Vagina (tissue), 2 donors: ENCODE results near the gene RAB40C. TPM values are rescaled to one million over a fixed set of nuclear protein-coding genes. Genes with fewer than 3 reads are reported as not detected.

ENCODE experiments used
- DNase-seq, 2 donors: peaks; one replicate each; pipeline ENCODE4 v3.0.0-alpha.2; 2017; ENCODE audit errors: extremely low spot score in 2 of 2
- H3K27ac ChIP-seq: fragments of 200-600 bp; sonication (generic); one replicate; pipeline ENCODE4 v1.5.1; 2019
- H3K27me3 ChIP-seq: fragments of 200-600 bp; sonication (generic); one replicate; pipeline ENCODE4 v1.5.1; 2019
- H3K36me3 ChIP-seq, 2 donors: fragments of 200-600 bp; sonication (generic); one replicate each; pipeline ENCODE4 v1.5.1; 2017 to 2019
- H3K4me1 ChIP-seq: fragments of 200-600 bp; sonication (generic); one replicate; pipeline ENCODE4 v1.5.1; 2019
- H3K4me3 ChIP-seq, 2 donors: fragments of 200-600 bp; sonication (generic); 1 replicate in 1 of 2; 2 replicates in 1 of 2; pipeline ENCODE4 v1.5.1; 2016 to 2019
- H3K9me3 ChIP-seq: fragments of 200-600 bp; sonication (generic); one replicate; pipeline ENCODE4 v1.5.1; 2019
- CTCF ChIP-seq, 3 experiments: fragments of 450-650 bp in 2 of 3; fragments of 200-600 bp in 1 of 3; sonication (generic) in 1 of 3; IDR thresholded peaks; one replicate each; pipeline ENCODE4 v1.5.1; 2017 to 2019; ENCODE audit warnings: antibody characterized with exemption in 3 of 3, mild to moderate bottlenecking in 2 of 3, moderate library complexity in 2 of 3
- POLR2A ChIP-seq, 2 donors: fragments of 450-650 bp; IDR thresholded peaks; one replicate each; pipeline ENCODE4 v1.6.1; 2017; ENCODE audit warnings: antibody characterized with exemption in 2 of 2, mild to moderate bottlenecking in 2 of 2, moderate library complexity in 2 of 2
- POLR2AphosphoS5 ChIP-seq, 2 donors: sonication (generic); formaldehyde crosslinking; IDR thresholded peaks; one replicate each; pipeline ENCODE4 v1.9.0; 2017; ENCODE audit warnings: antibody characterized with exemption in 2 of 2, mild to moderate bottlenecking in 2 of 2, low read depth in 1 of 2; ENCODE audit not compliant: insufficient read depth in 1 of 2
- intact Hi-C: fragments of 100-400 bp; cut with DNase I; formaldehyde crosslinking; loops from one replicate; pipeline ENCODE4 v1.15.1; 2023
- total RNA-seq: library from RNA; depleted of rRNA; stranded (reverse); fragments of >200 nt; gene quantifications from one replicate; pipeline ENCODE4 v1.2.3, GENCODE V29; 2016

Gene RAB40C
- total RNA-seq, 1 donor from 2014 or later = 41.3 TPM

GRCh38 chr16:556474-557173 lies 33.2 kb upstream of the RAB40C start:
- TF ChIP-seq CTCF (IDR thresholded peaks at IDR 0.05) (no peak), POLR2AphosphoS5 (IDR thresholded peaks at IDR 0.05; ENCODE audit: insufficient read depth in 1 of 2, low read depth in 1 of 2) (no peak), POLR2A (IDR thresholded peaks at IDR 0.05) (no peak)
- DNase-seq = no peak
- Histone ChIP-seq H3K4me3 (no peak overlapping the region), H3K9me3 (no peaks in the 10 kb centered on the region), H3K36me3 (peaks cover 0 to 21% of the 10 kb centered on the region in 2 donors), H3K27me3 (no peaks in the 10 kb centered on the region), H3K27ac (no peak overlapping the region), H3K4me1 (peaks cover 20% of the 10 kb centered on the region)
- intact Hi-C loops = no loop called here

DNA sequence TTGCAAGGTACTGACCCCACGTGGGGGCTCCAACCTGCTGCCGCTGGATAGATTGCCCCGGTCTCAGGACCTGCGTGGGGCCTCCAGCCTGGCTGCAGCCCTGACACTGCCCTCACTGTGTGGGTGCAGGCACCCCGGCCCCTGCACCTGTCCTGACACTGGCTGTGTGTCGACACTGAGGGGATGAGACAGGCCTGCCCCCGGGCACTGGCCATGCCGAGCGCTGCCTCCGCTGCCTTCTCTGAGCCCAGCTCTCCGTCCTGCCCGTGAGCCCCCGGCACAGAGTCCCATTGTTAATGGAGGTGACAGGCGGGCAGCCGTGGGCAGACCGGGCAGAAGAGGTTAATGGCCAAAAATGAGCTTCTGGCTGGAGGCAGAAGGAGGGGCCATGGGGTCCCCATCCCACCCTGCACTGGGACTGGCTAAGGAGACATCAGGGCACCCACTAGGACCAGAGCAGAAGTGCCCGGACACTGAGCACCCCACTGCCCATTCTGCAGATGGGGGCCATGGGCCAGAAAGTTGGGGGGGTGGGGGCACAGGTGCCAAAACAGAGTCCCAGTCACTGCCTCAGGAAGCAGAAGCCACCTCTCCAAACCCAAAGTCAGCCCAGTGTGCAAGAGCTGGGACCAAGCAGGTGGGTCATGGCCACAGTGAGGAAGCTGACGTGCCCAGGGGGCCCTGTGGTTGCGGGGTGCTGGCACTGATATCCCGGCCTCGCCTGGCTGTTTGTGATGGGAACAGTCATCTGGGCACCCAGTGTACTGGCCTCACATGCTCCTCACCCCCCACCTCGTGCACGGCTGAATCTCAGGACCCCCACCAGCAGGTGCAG lies 32.2 kb upstream of the RAB40C start:
- no peak for DNase-seq
- H3K27me3 ChIP-seq = no peaks in the 10 kb centered on the region
- no peaks in the 10 kb centered on the region for H3K9me3 ChIP-seq
- peaks cover 0 to 11% of the 10 kb centered on the region in 2 donors for H3K36me3 ChIP-seq
- no peak for TF ChIP-seq POLR2A (IDR thresholded peaks at IDR 0.05)
- TF ChIP-seq POLR2AphosphoS5 (IDR thresholded peaks at IDR 0.05; ENCODE audit: insufficient read depth in 1 of 2, low read depth in 1 of 2) = no peak
- no peak for TF ChIP-seq CTCF (IDR thresholded peaks at IDR 0.05)
- intact Hi-C loops = loop anchor here (2.0 kb wide), 1 partner anchor 515 kb away; the partner anchor contains the start of gene SSTR5
- H3K4me3 ChIP-seq = no peak overlapping the region
- no peak overlapping the region for H3K27ac ChIP-seq
- peaks cover 20% of the 10 kb centered on the region for H3K4me1 ChIP-seq

GRCh38 chr16:558298-559020 lies 31.4 kb upstream of the RAB40C start:
- DNase-seq = no peak
- H3K4me1 ChIP-seq = peaks cover 20% of the 10 kb centered on the region
- H3K27ac ChIP-seq = no peak overlapping the region
- no peak overlapping the region for H3K4me3 ChIP-seq
- TF ChIP-seq POLR2AphosphoS5 (IDR thresholded peaks at IDR 0.05; ENCODE audit: insufficient read depth in 1 of 2, low read depth in 1 of 2) (no peak), POLR2A (IDR thresholded peaks at IDR 0.05) (no peak), CTCF (IDR thresholded peaks at IDR 0.05) (no peak)
- peaks cover 0 to 5% of the 10 kb centered on the region in 2 donors for H3K36me3 ChIP-seq
- intact Hi-C loops = loop anchor here (2.0 kb wide), 1 partner anchor 514 kb away; the partner anchor contains the start of gene SSTR5
- no peaks in the 10 kb centered on the region for H3K9me3 ChIP-seq
- no peaks in the 10 kb centered on the region for H3K27me3 ChIP-seq

DNA sequence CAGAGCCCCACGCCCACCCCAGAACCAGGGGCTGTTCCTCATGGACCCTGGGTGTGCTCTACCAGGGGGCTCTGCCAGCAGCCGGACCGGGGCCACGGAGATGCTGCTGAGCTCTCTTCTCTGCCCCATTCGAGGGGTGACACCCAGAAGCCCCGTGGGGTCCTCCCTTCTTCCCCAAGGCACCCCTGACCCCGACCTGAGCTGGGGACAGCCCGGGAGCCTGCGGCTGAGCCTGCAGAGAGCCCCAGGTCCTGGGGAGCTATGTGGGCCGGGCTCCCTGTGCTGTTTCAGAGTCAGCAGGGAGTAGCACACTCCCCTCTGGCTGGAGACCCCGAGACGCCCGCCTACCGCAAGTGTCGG lies 30.9 kb upstream of the RAB40C start:
- TF ChIP-seq POLR2AphosphoS5 (IDR thresholded peaks at IDR 0.05; ENCODE audit: insufficient read depth in 1 of 2, low read depth in 1 of 2) (no peak), POLR2A (IDR thresholded peaks at IDR 0.05) (no peak), CTCF (IDR thresholded peaks at IDR 0.05) (no peak)
- no peaks in the 10 kb centered on the region for H3K36me3 ChIP-seq
- no peaks in the 10 kb centered on the region for H3K27me3 ChIP-seq
- H3K27ac ChIP-seq = no peak overlapping the region
- peaks cover 18% of the 10 kb centered on the region for H3K4me1 ChIP-seq
- no peak for DNase-seq
- intact Hi-C loops = loop anchor here (2.0 kb wide), 1 partner anchor 514 kb away; the partner anchor contains the start of gene SSTR5
- H3K4me3 ChIP-seq = no peak overlapping the region
- H3K9me3 ChIP-seq = no peaks in the 10 kb centered on the region
